Panc1 (cell line): ENCODE measurements around the gene PIN1.

Experiments used
- POLR2AphosphoS5 ChIP-seq: IDR thresholded peaks from 2 replicates; pipeline ENCODE4 v1.6.1; 2012; ENCODE audit warnings: mild to moderate bottlenecking, low read depth, low read length, moderate library complexity
- SIN3A ChIP-seq: IDR thresholded peaks from 2 replicates; pipeline ENCODE4 v1.6.1; 2012; ENCODE audit warnings: low read depth, mild to moderate bottlenecking, low read length, moderate library complexity, borderline replicate concordance; ENCODE audit not compliant: insufficient read depth
- TF ChIP-seq, protein P1 (sequence below): fragments of 450-650 bp; IDR thresholded peaks from 2 replicates; pipeline ENCODE4 v1.5.1; 2017; ENCODE audit warnings: mild to moderate bottlenecking
- TF ChIP-seq, protein P2 (sequence below), 2 experiments: IDR thresholded peaks; 2 replicates each; pipeline ENCODE4 v1.6.1; 2011 to 2012; ENCODE audit warnings: low read depth in 2 of 2, control low read depth in 1 of 2, low read length in 1 of 2, mild to moderate bottlenecking in 1 of 2, moderate library complexity in 1 of 2; ENCODE audit not compliant: insufficient read depth in 1 of 2

DNA sequence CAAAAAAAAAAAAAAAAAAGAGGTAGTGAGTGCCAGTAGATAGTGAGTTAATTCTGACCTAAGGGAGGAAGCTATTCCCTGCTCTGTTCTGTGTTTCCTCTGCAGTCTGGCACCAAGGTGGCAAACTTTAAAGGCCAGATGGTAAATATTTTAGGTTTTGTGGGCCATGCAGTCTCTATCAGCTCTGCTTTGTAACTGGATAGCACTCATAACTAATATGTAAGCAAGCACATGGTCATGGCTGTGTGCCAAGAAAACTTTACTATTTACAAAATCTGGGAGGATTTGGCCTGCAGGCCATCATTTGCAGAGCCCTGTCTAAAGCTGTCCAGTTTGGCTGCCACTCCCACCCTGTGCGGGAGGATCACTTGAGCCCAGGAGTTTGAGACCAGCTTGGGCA, 4.3 kb downstream of the PIN1 start:
- TF ChIP-seq, protein P1, sequence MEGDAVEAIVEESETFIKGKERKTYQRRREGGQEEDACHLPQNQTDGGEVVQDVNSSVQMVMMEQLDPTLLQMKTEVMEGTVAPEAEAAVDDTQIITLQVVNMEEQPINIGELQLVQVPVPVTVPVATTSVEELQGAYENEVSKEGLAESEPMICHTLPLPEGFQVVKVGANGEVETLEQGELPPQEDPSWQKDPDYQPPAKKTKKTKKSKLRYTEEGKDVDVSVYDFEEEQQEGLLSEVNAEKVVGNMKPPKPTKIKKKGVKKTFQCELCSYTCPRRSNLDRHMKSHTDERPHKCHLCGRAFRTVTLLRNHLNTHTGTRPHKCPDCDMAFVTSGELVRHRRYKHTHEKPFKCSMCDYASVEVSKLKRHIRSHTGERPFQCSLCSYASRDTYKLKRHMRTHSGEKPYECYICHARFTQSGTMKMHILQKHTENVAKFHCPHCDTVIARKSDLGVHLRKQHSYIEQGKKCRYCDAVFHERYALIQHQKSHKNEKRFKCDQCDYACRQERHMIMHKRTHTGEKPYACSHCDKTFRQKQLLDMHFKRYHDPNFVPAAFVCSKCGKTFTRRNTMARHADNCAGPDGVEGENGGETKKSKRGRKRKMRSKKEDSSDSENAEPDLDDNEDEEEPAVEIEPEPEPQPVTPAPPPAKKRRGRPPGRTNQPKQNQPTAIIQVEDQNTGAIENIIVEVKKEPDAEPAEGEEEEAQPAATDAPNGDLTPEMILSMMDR = no peak
- no peak for TF ChIP-seq POLR2AphosphoS5
- TF ChIP-seq SIN3A = no peak
- TF ChIP-seq, protein P2, sequence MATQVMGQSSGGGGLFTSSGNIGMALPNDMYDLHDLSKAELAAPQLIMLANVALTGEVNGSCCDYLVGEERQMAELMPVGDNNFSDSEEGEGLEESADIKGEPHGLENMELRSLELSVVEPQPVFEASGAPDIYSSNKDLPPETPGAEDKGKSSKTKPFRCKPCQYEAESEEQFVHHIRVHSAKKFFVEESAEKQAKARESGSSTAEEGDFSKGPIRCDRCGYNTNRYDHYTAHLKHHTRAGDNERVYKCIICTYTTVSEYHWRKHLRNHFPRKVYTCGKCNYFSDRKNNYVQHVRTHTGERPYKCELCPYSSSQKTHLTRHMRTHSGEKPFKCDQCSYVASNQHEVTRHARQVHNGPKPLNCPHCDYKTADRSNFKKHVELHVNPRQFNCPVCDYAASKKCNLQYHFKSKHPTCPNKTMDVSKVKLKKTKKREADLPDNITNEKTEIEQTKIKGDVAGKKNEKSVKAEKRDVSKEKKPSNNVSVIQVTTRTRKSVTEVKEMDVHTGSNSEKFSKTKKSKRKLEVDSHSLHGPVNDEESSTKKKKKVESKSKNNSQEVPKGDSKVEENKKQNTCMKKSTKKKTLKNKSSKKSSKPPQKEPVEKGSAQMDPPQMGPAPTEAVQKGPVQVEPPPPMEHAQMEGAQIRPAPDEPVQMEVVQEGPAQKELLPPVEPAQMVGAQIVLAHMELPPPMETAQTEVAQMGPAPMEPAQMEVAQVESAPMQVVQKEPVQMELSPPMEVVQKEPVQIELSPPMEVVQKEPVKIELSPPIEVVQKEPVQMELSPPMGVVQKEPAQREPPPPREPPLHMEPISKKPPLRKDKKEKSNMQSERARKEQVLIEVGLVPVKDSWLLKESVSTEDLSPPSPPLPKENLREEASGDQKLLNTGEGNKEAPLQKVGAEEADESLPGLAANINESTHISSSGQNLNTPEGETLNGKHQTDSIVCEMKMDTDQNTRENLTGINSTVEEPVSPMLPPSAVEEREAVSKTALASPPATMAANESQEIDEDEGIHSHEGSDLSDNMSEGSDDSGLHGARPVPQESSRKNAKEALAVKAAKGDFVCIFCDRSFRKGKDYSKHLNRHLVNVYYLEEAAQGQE (IDR thresholded peaks at IDR 0.05; ENCODE audit: insufficient read depth in 1 of 2, low read depth in 2 of 2, low read length in 1 of 2) = no peak
